Pulmonary artery endothelial cell (primary cell): ENCODE measurements around the gene GULP1. TPM values are rescaled to one million over a fixed set of nuclear protein-coding genes. Genes with fewer than 3 reads are reported as not detected.
"Not testable (repeated sequence)": the region's sequence is repeated elsewhere in the genome, so short reads cannot be mapped to it uniquely, and the experiment has no call there.

Experiments used
- DNase-seq: peaks from one replicate; pipeline ENCODE4 v3.0.0-alpha.2; 2011; ENCODE audit warnings: low read depth, low spot score
- total RNA-seq: library from RNA; depleted of rRNA; stranded (reverse); fragments of >200 nt; gene quantifications from 2 replicates; pipeline ENCODE4 v1.2.3, GENCODE V29; 2014

The GULP1 gene
- 29.9 and 32.2 TPM in 2 replicates for total RNA-seq

GRCh38 chr2:188291617-188292347, at the start of gene GULP1:
TSS of gene GULP1 (plus strand) at chr2:188291874. CDS start at chr2:188477703, 185,829 bp downstream.
- DNase-seq, result no peak

DNA sequence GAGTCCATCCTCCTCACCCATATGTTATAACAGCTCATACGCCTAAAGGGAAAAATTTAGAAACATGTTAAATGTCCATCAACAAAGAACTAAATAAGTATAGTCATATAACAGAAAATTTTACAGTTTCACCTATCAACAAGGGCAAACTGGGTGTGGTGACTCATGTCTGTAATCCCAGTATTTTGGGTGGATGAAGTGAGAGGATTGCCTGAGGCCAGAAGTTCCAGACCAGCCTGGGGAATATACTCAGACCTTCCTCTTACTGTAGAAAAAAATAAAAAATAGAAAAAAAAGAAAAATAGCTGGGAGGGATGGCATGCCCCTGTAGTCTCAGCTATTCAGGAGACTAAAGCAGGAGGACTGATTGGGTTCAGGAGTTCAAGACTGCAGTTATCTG, 48.3 kb upstream of the GULP1 start:
- no peak for DNase-seq

GRCh38 chr2:188244383-188244782, 47.3 kb upstream of the GULP1 start:
- no peak for DNase-seq

DNA sequence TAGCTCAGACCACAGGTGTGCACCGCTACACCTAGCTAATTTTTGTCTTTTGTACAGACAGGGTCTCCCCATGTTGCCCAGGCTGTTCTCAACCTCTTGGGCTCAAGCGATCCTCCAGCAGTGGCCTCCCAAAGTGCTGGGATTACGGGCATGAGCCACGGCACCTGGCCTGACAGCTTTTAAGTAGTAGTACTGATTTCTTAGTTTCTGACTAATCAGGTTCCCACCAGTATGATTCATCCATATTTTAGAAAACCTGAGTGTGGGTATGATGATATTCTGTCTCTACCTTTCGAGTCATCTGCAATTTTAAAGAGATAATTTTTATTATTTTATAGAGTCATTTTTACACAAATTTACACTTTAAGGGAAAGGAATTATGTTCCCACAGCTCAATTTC, 46.4 kb upstream of the GULP1 start:
- DNase-seq, result no peak

DNA sequence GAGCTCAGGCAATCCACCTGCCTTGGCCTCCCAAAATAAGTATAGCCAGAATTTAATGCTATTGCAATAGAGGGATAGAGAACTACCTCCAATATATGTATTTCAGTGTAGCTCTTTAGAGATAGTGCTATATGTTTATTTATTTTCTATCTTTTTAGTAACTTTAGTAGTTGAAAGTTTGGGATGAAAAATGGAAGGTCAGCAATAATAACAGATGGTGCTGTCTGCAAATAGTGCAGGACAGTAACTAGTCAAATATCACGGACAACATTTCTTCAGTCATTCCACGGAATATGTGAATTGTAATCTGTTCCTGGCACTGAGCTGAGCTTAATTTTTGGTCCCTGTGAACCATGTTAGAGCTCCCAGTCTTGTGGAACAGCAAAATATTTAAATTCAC, 43.2 kb upstream of the GULP1 start:
- no peak for DNase-seq

- DNase-seq, result no peak
Measured at GRCh38 chr2:188251034-188251433, 40.6 kb upstream of the GULP1 start.

DNA sequence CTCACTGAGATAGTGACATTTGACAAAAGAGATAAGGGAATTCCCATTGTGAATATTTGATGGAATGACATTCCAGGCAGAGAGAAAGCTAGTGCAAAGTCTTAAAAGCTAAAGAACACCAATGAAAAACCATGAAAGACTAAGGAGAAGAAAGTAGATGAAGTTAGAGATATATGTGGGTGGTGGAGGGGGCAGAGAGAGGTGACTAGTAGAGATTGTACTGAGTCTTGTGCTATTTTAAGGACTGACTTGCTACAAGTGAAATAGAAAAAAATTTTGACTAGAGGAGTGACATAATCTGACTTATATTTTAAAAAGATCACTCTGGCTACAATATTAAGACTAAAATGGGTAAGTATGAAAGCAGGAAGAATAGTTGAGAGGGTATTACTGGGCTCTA, 35.3 kb upstream of the GULP1 start:
- DNase-seq, result no peak

DNA sequence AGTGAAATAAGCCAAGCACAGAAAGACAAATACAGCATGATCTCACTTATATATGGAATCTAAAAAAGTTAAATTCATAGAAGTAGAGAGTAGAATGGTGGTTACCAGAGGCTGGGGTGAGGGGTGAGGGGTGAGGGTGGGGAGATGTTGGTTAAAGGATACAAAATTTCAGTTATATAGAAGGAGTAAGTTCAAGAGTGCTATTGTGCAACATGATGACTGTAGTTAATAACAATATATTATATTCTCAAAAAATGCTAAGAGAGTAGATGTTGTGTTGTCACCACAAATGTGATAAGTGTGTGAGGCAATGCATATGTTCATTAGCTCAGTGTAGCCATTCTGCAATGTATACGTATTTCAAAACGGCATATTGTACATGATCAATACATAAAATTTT, 26.4 kb upstream of the GULP1 start:
- no peak for DNase-seq

GRCh38 chr2:188267776-188268175, 23.9 kb upstream of the GULP1 start:
- no peak for DNase-seq

- DNase-seq, result no peak
Measured at GRCh38 chr2:188269004-188269403, 22.7 kb upstream of the GULP1 start.

GRCh38 chr2:188272121-188272520, 19.6 kb upstream of the GULP1 start:
- no peak for DNase-seq

GRCh38 chr2:188274274-188274673, 17.4 kb upstream of the GULP1 start:
- no peak for DNase-seq

- DNase-seq, result no peak
Measured at GRCh38 chr2:188276255-188276654, 15.4 kb upstream of the GULP1 start.

- DNase-seq, result no peak
Measured at GRCh38 chr2:188277786-188278185, 13.9 kb upstream of the GULP1 start.

GRCh38 chr2:188278388-188279092, 13.1 kb upstream of the GULP1 start:
- DNase-seq, result no peak

GRCh38 chr2:188279093-188279445, 12.6 kb upstream of the GULP1 start:
- DNase-seq, result no peak

DNA sequence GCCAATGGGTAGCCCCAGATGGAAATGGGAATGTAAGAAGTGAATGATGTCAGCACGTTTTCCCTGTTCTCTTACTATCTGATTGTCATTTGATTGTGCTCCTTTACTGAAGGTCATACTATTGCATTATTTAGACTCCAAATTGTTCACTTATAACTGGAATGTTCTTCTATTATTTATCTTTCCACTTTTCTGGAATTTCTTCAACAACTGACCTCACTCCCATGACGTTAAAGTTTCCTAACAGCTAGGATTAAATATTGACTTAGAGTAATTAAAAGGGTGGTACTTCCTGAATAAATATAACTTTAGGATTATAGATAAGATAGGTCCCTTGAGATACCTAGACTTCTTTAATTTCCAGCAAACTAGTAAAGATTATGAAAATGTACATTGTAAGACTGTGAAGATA, 10.9 kb upstream of the GULP1 start:
- DNase-seq, result no peak

- no peak for DNase-seq
Measured at GRCh38 chr2:188282907-188283306, 8.8 kb upstream of the GULP1 start.

GRCh38 chr2:188284251-188284650, 7.4 kb upstream of the GULP1 start:
- DNase-seq, result not testable (repeated sequence)

- no peak for DNase-seq
Measured at GRCh38 chr2:188285049-188285448, 6.6 kb upstream of the GULP1 start.

- DNase-seq, result no peak
Measured at GRCh38 chr2:188285774-188286173, 5.9 kb upstream of the GULP1 start.

GRCh38 chr2:188291142-188291616, 495 bp upstream of the GULP1 start:
- DNase-seq, result no peak
